Fibroblast of lung (primary cell): Measurements from ENCODE around the gene PLEKHH2.

Experiments used
- CTCF ChIP-seq, 2 donors: IDR thresholded peaks in 1 of 2; conservative IDR thresholded peaks in 1 of 2; 1 replicate in 1 of 2; 2 replicates in 1 of 2; pipeline ENCODE4 v1.5.1; 2011 to 2012; ENCODE audit warnings: low read length in 2 of 2, control low read depth in 1 of 2, inconsistent platforms in 1 of 2, low read depth in 1 of 2, mild to moderate bottlenecking in 1 of 2
- EZH2 ChIP-seq: IDR thresholded peaks from 2 replicates; pipeline ENCODE4 v1.5.1; 2012; ENCODE audit warnings: low read length, control low read depth, mild to moderate bottlenecking; ENCODE audit errors: missing control alignments

DNA sequence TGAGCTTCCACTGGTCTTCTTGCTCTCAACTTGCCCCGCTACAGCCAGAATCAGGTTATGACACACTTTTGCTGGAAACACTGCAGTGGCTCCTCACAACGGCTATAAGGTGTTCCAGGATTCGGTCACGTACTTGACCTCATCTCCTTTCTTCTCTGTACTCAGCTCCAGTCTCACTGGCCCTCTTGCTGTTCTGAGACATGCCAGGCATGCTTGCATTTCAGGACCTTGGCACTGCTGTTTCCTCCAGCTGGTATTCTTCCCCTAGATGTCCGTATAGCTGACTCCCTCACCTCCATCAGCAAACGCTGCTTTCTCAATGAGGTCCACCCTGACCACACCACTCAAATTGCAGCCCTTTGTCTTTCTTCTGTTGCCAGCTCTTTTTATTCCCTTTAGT lies 71.1 kb downstream of the PLEKHH2 start:
- no peak for TF ChIP-seq CTCF (conservative IDR thresholded peaks at IDR 0.05 in 1 of 2, IDR thresholded peaks at IDR 0.05 in 1 of 2; ENCODE audit: low read depth in 1 of 2, low read length in 2 of 2)
- TF ChIP-seq EZH2: no peak
